Psoas muscle (tissue), 8 donors: Measurements from ENCODE around the gene RBAK. TPM values are rescaled to one million over a fixed set of nuclear protein-coding genes. Genes with fewer than 3 reads are reported as not detected.

ENCODE experiments used
- ATAC-seq, 4 donors: fragments of 200-7000 bp; cut with Tn5 transposase; one replicate each; pipeline ENCODE4 v1.9.1; 2020; ENCODE audit warnings: moderate library complexity in 3 of 4, mild to moderate bottlenecking in 2 of 4
- DNase-seq, 2 donors: peaks; one replicate each; pipeline ENCODE4 v3.0.0-alpha.2; 2020
- H3K27ac ChIP-seq: fragments of 200-600 bp; one replicate; pipeline ENCODE4 v1.8.0; 2022
- H3K27me3 ChIP-seq, 3 donors: fragments of 200-600 bp in 1 of 3; one replicate each; pipeline versions ENCODE4 v1.6.1 to v1.8.0; 2013 to 2022; ENCODE audit warnings: low read length in 2 of 3, mild to moderate bottlenecking in 2 of 3, moderate library complexity in 1 of 3; ENCODE audit not compliant: insufficient read depth in 3 of 3
- H3K36me3 ChIP-seq, 2 donors: fragments of 200-600 bp in 1 of 2; one replicate each; pipeline versions ENCODE4 v1.6.1 to v1.8.0; 2013 to 2022; ENCODE audit warnings: low read depth in 1 of 2, mild to moderate bottlenecking in 1 of 2, moderate library complexity in 1 of 2; ENCODE audit not compliant: insufficient read depth in 1 of 2
- H3K4me1 ChIP-seq: fragments of 200-600 bp; one replicate; pipeline ENCODE4 v1.8.0; 2022
- H3K4me3 ChIP-seq: fragments of 200-600 bp; one replicate; pipeline ENCODE4 v1.8.0; 2022; ENCODE audit warnings: mild to moderate bottlenecking
- H3K9me3 ChIP-seq: fragments of 200-600 bp; one replicate; pipeline ENCODE4 v1.8.0; 2022
- WGBS, 3 donors: extraction: QIAGEN DNeasy Blood & Tissue Kit; methylation state at CpG; one replicate each; pipeline versions ENCODE4 v1.1.6 to v1.1.7; 2013; 5-methylcytosine and 5-hydroxymethylcytosine counted together
- intact Hi-C, 2 donors: fragments of 100-400 bp; cut with DNase I; formaldehyde crosslinking; loops; one replicate each; pipeline versions ENCODE4 v1.11.0 to v1.14.2; 2022
- polyA plus RNA-seq, 3 donors: library from polyadenylated mRNA; stranded (reverse); fragments of 200-250 nt; gene quantifications; one replicate each; pipeline ENCODE4 v1.2.3, GENCODE V29; 2013
- total RNA-seq, 4 donors: library from RNA; stranded (reverse); fragmentation: NEBNext Ultra II Directional in 2 of 4; extraction: Animal tissue kit (Norgen Biotek cat#: 25700) in 2 of 4; gene quantifications; one replicate each; pipeline versions ENCODE4 v1.2.1 to v1.2.4, GENCODE V29; 2021 to 2023
- TF ChIP-seq, protein P1 (sequence below): fragments of 200-600 bp; IDR thresholded peaks from one replicate; pipeline ENCODE4 v1.8.0; 2022; ENCODE audit warnings: antibody characterized with exemption
- donor health status: healthy with polysubstance abuse.
- donor health status: DM: no; HTN: no; CAD: no; lungs with moderate emphysema.
- donor health status: Bipolar disorder and iron deficiency.
- donor health status: healthy.
- donor health status: DM: yes; HTN: yes; CAD: no.
- donor health status: DM: no; HTN: no; CAD: no.
- donor health status: DM: no; HTN: no; CAD: no.
- donor health status: DM: yes; HTN: yes; CAD: no.

RBAK gene
- total and polyA plus RNA-seq, 7 donors: 2.6 to 7.2 (median 6.5) TPM

DNA sequence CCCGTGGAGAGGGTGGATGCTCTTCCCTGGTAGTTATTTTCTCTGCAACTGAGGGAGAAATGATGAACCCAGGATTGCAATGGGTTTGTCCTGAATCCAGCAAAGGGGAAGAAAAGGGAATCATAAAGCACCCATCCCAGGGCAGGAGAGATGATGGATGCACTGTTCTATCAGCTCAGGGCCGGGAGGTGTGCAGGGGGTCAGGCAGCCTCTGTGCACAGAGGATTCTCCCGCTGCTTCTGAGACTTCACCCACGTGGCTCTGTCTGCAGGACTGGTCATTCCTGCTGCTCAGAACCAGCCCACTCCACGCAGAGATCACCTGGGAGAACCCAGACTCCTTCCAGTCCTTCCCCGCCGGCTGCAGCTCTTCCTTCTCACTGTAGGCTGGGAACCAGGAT is 70.7 kb downstream of the RBAK start:
- WGBS, 3 donors: 57 to 59% (median 59%) methylated on average over 7 of the region's 7 CpGs
- no peaks in the 10 kb centered on the region for H3K9me3 ChIP-seq
- ATAC-seq: no peak
- H3K27me3 ChIP-seq: peaks cover 0 to 1% (median 0%) of the 10 kb centered on the region in 3 donors
- intact Hi-C loops: no loop called here
- TF ChIP-seq, protein P1, sequence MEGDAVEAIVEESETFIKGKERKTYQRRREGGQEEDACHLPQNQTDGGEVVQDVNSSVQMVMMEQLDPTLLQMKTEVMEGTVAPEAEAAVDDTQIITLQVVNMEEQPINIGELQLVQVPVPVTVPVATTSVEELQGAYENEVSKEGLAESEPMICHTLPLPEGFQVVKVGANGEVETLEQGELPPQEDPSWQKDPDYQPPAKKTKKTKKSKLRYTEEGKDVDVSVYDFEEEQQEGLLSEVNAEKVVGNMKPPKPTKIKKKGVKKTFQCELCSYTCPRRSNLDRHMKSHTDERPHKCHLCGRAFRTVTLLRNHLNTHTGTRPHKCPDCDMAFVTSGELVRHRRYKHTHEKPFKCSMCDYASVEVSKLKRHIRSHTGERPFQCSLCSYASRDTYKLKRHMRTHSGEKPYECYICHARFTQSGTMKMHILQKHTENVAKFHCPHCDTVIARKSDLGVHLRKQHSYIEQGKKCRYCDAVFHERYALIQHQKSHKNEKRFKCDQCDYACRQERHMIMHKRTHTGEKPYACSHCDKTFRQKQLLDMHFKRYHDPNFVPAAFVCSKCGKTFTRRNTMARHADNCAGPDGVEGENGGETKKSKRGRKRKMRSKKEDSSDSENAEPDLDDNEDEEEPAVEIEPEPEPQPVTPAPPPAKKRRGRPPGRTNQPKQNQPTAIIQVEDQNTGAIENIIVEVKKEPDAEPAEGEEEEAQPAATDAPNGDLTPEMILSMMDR: no peak
- no peak for DNase-seq
- no peaks in the 10 kb centered on the region for H3K36me3 ChIP-seq
- H3K4me1 ChIP-seq: no peaks in the 10 kb centered on the region
- no peak overlapping the region for H3K27ac ChIP-seq
- no peak overlapping the region for H3K4me3 ChIP-seq

DNA sequence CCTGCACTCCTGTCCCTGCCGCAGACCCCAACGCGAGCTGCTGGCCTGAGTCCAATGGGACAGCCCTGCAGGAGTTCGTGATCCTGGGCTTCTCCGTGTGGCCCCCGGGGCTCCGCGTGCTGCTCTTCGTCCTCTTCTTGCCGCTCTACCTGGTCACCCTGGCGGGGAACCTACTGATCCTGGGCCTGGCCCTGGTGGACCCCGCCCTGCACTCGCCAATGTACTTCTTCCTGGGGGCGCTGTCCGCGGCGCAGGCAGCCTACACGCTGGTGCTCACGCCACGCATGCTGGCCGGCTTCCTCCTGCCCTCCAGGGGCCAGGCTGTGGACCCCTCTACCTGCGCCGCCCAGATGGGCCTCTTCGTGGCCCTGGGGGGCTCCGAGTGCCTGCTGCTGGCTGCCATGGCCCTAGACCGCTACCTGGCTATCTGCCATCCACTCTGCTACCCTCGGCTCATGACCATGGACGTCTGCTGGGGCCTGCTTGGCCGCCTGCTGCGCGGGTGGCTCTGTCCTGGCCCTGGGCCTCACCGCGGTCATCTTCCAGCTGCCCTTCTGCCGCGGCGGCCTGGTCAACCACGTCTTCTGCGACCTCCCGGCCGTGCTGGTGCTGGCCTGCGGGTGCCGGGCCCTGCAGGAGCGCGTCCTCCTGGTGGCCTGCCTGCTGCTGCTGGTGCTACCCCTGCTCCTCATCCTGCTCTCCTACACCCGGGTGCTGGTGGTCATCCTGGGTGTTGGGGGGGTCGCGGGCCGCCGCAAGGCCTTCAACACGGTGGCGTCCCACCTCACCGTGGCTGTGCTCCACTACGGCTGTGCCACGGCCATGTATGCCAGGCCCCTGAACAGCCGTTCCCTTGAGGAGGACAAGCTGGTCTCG is 71.7 kb downstream of the RBAK start:
- intact Hi-C loops: no loop called here
- Histone ChIP-seq H3K4me3 (no peak overlapping the region), H3K27me3 (peaks cover 0 to 1% (median 0%) of the 10 kb centered on the region in 3 donors), H3K4me1 (no peaks in the 10 kb centered on the region), H3K36me3 (no peaks in the 10 kb centered on the region), H3K27ac (no peak overlapping the region), H3K9me3 (no peaks in the 10 kb centered on the region)
- TF ChIP-seq, protein P1: no peak
- no peak for DNase-seq
- WGBS, 3 donors: 86 to 88% (median 87%) methylated on average over 48 to 56 of the region's 56 CpGs
- ATAC-seq: no peak

Other genes with a start within 250 kb of the RBAK start
- under 1 TPM in 1 of 4 donors, not detected in 3; 0.11 TPM for gene PAPOLB, start 183.8 kb upstream of the RBAK start, total RNA-seq
- gene PAPOLB, start 183.8 kb upstream of the RBAK start, polyA plus RNA-seq: under 1 TPM in 1 of 3 donors, not detected in 2; 0.01 TPM
- gene RADIL, start 162.1 kb upstream of the RBAK start, total RNA-seq: 1 to 10 TPM; 2.3 to 3.7 (median 2.8) TPM
- 1 to 10 TPM in 2 of 3 donors, under 1 TPM in 1; 0.65 to 3.8 (median 1.1) TPM for gene RADIL, start 162.1 kb upstream of the RBAK start, polyA plus RNA-seq
- not detected for gene MMD2, start 86.7 kb upstream of the RBAK start, total RNA-seq
- under 1 TPM in 1 of 3 donors, not detected in 2; 0.01 TPM for gene MMD2, start 86.7 kb upstream of the RBAK start, polyA plus RNA-seq
- 10 to 100 TPM; 28.6 to 39.5 (median 36.1) TPM for gene WIPI2, start 144.4 kb downstream of the RBAK start, total RNA-seq
- gene WIPI2, start 144.4 kb downstream of the RBAK start, polyA plus RNA-seq: 10 to 100 TPM; 23.5 to 30.5 (median 25.7) TPM
- gene SLC29A4, start 237.1 kb downstream of the RBAK start, total RNA-seq: 1 to 10 TPM in 3 of 4 donors, under 1 TPM in 1; 0.77 to 3.4 (median 2.3) TPM
- 1 to 10 TPM; 1.5 to 3.7 (median 2.6) TPM for gene SLC29A4, start 237.1 kb downstream of the RBAK start, polyA plus RNA-seq